ENCODE results near the gene BACH2.

BACH2 gene

DNA sequence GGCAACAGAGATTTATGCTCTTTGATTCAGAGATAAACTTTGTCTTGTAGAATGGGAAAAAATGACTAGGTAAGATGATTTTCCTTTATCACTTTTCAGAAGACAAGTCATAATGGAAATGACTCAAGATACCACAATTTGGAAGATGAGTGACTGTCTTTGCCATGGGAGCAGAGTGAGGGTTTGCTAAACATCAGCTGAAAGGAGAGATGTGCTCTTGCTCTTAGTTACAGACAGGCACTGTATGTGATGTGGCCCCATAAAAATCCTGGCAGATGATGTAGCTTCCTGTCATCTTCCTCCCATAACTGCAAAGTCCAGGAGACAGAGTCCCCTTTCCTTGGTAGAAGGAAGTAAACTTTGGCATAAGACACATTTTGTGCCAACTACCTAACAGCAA, 47.6 kb downstream of the BACH2 start:
- DNase-seq (ENCODE audit: insufficient read length, low spot score) (no peak), FAIRE-seq (no peak)

DNA sequence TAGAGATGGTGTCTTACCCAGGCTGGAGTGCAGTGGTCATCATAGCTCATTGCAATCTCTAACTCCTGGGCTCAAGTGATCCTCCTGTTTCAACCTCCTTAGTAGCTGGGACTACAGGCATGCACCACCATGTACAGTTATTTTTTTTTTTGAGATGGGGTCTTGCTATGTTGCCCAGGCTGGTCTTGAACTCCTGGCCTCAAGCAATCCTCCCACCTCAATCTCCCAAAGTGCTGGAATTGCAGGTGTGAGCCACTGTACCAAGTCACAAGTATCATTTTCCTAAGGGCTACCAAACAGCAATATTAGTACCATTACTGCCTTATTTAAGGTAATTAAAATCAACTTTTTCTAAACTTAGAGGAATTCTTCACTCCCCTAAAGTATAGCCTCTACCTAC, 49.4 kb downstream of the BACH2 start:
- no peak for FAIRE-seq
- no peak for DNase-seq (ENCODE audit: insufficient read length, low spot score)

DNA sequence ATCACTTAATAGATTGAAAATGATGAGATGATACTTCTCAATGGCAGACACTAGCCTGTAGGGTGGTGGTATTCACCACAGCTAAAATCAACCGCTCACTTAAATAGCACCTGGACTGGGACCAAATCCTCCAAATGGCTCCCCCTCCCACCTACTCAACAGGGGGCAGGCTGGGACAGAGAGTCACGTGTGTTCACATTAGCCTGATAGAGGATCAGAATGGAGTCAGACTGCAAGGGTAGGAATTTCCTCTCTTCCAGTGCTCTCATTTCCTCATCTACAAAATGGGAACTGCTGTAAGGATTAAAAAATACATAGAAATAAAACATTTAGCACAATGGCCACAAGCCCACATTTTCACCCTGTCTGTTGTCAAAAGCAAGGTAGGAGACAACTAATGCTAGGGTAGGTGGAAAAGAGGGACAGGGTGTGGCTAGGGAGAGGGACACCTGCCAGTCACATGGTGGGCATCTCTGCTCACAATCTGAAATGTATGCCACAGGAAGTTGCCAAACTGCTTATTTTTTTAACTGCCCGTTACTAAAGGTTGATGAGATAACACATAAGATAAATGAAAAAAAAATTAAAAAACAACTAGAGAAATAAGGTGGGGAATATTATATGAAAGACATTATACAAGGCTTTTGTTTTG, 55.3 kb downstream of the BACH2 start:
- FAIRE-seq (no peak), DNase-seq (ENCODE audit: insufficient read length, low spot score) (no peak)

DNA sequence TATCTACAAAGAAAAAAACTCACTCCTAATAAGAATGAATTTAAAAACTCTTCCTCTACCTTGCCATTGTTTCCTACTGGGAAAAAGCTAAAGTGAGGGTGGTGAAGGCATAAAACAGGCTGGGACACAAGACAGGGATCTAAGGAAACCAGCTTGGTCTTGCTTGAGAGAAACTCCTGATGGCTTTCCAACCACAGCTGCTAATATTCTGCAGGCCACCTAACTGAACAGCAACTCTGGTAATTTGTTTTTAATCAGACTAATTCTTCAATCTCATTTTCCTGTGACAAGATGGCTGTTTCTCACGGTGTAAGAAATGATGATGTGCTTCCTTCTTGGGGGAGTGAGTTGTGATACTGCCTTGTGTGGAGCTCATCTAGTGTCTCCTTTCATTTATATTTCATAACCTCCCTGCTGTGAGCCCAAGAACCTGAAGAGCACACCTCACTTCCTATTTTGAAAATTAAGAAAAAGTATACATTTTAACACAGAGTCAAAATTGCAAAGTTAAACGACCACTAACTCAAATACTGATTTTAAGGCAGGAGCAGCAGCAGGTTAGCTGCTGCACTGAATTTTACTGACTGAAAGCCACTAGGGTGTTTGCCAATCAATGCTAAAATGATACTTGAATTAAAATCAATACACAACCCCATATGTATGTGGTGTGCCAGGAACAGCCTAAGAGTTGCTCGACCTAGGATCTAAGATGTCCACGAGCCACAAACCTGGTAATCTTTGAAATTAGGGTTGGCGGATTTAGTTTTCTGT, 58.0 kb downstream of the BACH2 start:
- FAIRE-seq (no peak), DNase-seq (ENCODE audit: insufficient read length, low spot score) (no peak)

DNA sequence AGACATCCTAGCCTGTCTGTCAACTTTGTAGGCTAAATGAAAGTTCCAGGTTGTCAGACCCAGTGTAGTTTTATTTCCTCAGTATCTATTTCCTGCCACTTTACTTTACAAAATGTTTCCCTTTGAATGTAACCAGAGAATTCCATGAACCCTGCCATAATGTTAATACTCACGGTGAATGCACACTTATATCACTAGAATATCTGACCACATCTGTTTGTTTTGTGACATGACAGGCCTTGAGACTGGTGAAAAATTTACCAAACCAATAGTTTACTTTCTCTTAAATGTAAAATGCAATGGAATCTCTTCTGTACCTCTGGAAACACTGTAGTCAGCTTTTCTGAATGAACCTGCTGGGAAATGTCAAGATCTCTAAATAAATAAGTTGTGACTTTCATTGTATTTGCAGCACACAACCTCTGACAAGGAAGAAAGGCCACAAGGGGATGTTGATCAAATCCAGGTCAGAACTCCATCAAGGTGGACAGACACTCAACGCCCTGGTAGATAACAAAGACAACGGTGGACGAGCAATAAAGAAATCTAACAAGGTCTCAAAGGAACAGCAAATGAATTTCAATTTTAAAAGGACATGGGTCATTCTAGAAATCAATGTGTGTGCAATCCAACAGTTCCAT, 59.2 kb downstream of the BACH2 start:
- FAIRE-seq, result no peak
- no peak for DNase-seq (ENCODE audit: insufficient read length, low spot score)

DNA sequence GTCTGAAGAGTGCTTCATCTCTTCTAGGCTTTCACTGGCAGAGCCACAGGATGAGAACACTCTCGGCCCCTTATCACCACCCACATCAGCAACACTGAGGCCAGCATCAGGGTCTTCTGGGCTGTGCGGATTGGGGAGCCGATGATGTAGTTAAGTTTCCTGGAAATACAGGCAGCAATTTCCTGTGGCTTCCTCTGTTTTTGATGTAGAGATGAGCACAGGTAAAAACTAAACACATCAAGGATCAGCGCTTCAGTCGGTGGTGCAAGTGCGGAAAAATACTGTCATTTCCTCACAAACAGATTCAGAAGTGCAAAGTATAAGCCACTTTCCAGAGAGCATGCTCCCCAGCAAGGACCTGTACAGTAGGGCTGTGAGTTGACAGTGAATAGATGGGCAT, 62.6 kb downstream of the BACH2 start:
- FAIRE-seq (no peak), DNase-seq (ENCODE audit: insufficient read length, low spot score) (no peak)

DNA sequence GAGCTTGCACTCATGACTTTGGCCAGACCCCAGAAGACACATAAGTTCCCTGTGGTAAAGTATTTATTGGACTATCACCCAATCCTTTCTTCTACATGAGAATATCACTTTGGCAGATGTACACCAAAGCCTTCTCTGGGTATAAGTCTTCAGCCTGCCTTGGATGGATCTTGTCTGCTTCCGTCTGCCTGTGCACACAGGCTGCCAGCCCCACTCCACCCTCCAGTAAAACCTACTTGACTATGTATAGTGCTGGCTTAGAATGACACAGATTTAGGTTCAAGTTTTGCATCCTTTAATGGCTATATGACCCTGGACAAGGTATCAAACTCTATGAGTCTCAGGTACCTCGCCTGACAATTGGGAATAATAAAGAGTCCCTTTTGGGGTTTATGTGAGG, 63.4 kb downstream of the BACH2 start:
- no peak for DNase-seq (ENCODE audit: insufficient read length, low spot score)
- FAIRE-seq, result no peak

DNA sequence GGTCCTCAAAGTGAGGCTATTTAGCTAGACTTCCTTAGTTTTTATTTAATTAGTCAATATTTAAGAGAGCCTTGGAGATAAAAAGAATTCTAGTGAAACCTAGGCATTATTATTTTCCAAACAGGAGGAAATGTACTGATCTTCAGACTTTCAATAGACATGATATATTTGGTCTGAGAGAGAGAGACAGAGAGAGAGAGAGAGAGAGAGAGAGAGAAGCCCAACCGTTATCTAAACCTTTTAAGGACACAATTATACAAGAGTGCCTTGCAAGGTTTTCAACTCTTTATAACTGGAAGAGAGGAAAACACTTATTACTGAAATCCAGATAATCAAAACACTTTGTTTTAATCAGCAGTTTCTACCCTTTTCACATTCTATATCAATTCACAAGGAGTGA, 64.8 kb downstream of the BACH2 start:
- no peak for DNase-seq (ENCODE audit: insufficient read length, low spot score)
- FAIRE-seq, result no peak

DNA sequence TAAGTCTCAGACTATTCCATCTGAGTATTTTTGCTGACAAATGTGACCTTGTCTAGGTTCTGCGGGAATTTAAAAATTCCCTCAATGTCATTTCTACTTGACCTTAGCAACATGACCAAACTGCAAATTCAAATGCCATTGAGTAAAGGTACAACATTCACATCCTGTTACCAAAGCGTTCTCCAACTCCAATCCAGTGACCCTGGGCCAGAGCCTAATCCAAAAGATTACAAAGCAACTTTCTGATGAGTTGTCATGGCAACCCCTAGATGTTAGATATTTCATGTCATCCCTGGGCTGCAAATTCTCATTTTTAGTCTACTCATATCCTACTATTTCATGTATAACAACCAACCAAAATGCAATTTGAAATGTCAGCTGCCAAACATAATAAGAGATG, 65.3 kb downstream of the BACH2 start:
- no peak for DNase-seq (ENCODE audit: insufficient read length, low spot score)
- FAIRE-seq, result no peak

DNA sequence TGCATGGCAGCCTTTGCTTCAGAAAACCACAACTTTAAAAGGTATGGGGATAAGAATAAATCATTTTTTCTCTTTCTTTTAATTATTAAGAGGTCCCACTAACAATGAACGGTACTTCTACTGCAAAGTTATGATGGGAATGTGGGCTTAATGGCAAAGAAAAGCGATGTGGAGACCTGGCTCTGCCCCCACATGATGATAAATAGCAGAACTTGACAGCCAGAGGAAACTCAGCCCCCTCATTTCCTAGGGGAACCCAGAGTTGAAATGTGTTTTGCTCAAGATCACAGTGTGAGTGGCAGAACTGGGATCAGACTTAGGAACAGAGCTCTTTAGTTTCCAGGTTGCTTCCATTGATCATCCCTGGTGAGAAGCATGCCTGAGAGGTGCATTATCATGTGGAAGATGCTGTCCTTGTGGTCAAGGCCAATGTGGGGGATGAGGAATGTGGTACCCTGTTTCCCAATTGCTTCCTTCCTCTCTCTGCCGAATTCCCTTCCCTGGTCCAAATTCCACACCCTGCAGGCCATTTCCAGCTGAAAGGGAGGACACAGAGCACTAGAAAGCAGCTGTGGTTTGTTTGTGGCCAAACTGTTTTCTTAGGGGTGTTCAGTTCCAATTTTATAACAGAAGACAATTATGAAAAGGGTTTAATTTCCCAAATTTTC, 66.0 kb downstream of the BACH2 start:
- no peak for DNase-seq (ENCODE audit: insufficient read length, low spot score)
- no peak for FAIRE-seq

DNA sequence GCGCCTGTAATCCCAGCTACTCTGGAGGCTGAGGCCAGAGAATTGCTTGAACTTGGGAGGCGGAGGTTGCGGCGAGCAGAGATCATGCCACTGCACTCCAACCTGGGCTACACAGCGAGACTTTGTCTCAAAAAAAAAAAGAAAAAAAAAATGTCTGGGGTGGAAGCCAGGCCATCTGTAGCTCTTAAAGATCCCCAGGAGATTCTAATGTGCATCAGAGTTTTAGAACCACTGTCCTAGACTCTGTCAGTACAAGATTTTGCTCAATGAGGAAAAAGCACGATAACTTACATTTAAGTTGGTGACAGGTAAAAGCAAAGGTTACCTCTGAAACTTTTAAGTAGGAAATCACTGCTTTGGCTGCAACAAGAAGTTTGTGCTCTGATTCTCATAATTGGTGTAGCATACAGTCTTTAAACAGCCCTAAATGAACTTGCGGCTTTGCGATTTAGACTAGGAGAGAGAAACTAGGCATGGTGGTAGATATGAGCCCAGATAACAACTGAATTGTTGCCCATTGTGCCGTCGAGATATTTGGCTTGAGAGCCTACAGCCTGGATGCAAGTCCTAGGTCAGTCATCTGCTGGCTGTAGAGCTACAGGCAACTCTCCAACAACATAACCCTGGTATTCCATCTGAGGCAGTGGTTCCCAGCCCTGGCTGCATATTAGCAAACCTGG, 67.2 kb downstream of the BACH2 start:
- FAIRE-seq (no peak), DNase-seq (ENCODE audit: insufficient read length, low spot score) (no peak)

DNA sequence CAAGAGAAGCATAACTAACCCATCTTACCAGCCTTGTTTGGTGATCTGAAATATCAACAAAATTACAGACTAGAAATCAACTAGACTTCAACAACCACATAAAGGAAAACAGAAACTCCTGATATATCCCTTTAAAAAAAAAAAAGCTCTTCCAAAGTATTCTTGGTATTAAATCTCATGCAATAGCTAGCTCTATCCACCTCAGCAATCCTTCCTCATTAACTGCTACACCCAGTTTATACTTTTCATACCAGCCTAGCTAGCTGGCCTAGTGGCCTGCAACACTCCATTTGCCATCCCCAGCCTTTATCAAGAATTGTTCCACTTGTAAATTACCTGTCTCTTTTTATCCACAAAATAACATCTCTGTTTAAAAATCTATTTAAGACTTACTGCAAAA, 69.0 kb downstream of the BACH2 start:
- DNase-seq (ENCODE audit: insufficient read length, low spot score) (no peak), FAIRE-seq (no peak)

DNA sequence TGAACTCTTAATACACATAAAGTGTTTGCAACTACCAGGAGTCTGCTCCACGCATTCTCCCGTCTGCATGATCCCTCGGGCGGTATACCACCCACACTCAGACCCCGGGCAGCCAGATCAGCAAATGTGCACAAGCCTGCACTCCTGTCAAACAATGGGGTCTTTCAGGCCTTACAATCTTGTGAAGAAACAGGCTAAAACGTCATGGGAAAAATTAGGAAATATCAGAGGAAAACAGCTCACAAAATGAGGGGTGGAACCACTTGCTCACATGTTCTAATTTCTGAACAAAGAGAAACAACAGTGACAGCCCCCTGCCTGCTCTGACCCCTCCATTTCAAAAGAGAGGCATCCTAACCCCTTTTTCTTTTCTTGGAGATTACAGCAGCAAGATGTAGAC, 69.4 kb downstream of the BACH2 start:
- FAIRE-seq (no peak), DNase-seq (ENCODE audit: insufficient read length, low spot score) (no peak)

DNA sequence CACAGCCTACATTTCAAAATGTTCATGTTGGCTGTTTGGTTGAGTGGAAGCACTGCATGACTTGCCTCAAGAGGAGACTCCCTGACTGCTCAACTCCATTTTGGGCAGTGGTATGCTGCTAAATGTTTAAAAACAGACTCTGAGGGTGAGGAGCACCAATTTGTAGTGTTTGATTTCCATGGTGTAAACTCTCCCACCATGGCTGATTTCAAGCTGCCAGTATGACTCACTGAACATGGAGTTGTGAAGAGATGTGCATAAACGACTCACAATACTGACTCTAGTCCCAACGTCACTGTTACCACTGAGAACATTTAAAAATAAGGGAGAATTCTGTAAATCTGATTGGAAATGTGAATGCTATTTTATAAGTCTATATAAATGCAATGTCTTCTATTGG, 70.4 kb downstream of the BACH2 start:
- FAIRE-seq (no peak), DNase-seq (ENCODE audit: insufficient read length, low spot score) (no peak)

DNA sequence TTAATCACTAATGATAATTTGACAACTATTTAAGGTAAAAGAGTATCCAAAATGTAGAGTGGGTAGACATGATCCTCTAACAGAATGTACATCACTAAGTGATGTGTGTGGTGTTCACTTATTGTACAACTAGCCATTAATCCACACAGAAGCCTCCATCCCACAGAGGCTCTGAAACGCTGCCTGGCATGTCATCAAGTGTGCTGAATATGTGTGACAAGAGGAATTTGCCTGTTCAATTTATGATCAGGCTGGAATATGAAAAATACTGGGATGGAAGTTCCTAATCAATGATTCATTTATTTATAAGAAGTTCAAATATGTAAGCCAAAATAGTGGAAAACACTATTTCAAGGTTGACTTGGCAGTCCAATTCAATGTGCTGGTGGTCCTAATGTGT, 72.4 kb downstream of the BACH2 start:
- FAIRE-seq (no peak), DNase-seq (ENCODE audit: insufficient read length, low spot score) (no peak)

DNA sequence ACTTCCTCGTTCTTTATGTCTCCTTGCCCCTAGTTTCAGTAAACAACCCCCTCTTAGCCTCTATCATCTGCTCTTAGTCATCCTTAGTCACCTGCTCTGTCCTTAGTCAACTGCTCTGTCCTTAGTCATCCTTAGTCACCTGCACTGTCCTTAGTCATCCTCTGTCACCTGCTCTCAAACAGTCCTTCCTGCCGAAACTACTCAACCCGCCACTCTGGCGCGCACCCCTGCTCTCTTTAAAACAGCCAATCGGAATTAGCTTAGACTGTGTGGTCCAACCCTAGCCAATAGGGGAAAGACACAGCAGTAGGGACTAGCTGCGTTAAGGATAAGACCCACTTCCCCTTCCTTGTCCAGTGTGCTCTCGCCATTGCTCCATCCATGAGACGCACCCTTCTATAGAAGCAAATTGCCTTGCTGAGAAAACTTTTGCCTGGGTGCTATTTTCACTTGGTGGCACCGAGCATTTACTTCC, 73.9 kb downstream of the BACH2 start:
- DNase-seq (ENCODE audit: insufficient read length, low spot score) (no peak), FAIRE-seq (no peak)

DNA sequence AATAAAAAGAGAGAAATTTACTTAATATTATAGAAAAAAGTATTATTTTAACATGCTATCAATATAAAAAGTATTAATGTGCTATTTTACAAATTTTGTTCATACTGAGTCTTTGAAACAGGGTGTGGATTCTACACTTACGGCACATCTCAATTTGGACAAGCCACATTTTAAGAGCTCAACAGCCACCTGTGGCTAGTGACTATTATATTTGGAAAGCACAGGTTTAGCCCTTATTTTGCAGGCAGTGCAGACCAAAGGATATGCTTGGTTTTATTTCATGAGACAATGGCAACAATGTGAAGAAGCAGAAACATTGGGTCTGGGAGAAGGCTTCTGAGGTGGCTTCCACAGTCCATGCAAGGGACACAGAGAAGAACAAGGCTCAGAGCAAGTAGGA, 74.6 kb downstream of the BACH2 start:
- no peak for FAIRE-seq
- no peak for DNase-seq (ENCODE audit: insufficient read length, low spot score)

DNA sequence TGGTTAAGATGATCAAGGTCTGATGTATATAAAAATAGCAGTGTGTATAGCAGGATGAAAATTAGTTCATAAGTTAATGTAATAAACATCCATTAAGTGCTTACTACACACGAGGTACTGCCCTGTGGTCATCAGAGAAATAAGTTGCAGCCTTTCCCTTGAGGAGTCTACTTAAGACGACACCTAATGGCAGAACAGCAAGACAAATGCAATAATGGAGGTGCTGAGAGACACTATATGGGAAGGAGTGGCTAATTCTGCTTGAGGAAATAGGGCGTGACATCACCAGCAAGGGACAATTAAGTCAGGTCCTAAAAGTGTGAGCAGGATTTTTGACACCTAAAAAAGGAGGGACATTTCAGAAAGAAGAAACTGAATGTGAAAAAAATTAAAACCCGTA, 75.2 kb downstream of the BACH2 start:
- FAIRE-seq, result no peak
- DNase-seq (ENCODE audit: insufficient read length, low spot score), result no peak

DNA sequence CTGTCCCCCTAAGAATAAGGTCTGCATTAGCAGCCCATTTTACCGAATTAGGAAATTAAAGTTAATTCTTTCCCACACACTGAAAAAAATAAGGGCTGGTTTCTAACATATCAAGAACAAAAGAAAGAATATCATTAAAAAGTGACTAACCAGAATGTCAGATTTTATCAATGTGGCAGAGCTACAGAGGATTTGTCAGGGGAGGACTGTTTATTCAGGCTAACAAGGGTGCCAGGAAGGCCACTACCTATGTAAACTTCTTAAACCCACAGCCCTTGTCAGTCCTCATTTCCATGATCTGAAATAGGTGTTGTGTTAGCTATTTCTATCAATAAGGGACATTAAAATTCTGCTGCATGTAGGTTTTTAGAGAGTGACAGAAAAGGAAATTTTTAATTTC, 76.4 kb downstream of the BACH2 start:
- FAIRE-seq, result no peak
- DNase-seq (ENCODE audit: insufficient read length, low spot score), result no peak

DNA sequence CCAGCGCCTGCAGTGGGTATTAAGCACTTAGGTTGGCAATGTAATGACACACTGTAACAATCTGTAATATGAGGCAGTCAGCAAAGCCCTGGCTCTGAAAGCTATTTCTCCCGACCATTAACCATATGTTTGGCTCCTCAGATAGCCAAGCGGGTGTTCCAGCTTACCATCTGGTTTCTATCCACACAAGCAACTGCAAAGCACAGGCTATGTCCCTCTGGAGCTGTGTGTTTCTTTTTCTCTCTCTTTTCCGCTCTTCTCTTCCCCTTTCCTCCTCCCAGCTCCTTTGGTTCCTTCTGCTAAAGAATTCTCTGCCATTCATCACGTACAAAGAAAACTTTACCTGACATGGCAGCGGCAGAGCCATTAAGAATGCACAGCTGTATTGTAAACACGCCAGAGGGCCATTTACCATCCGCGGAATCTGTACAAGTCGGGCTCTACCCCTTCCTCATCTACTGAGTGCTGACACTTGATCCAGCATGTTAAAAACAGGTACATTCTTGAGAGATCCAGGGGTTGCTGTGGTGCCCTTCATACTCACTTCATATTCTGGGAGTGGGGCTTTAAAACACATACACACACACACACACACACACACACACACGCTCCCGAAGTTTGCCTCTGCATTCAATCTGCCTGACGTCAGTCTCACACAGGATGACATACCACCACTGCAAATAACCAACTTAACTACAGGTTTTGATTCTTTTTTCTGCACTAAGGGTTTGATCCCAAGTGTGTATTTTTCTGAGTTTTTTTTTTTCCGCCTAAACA, 77.2 kb downstream of the BACH2 start:
- FAIRE-seq (peak; percentile 9), DNase-seq (ENCODE audit: insufficient read length, low spot score) (no peak)

DNA sequence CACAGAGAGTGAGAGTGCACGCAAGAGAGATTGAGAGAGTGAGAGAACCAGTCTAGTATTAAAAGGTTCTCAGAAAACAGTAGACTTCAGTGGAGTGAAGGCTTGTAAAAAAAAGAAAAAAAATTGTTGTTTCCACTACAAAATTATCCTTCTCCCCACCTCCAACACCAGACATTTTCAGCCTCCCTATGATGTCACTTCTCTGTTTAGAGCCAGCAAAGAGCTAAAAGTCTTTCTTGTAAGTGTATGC, 77.8 kb downstream of the BACH2 start:
- DNase-seq (ENCODE audit: insufficient read length, low spot score), result no peak

More for the DNA sequence above, 77.8 kb downstream of the BACH2 start:
- no peak for FAIRE-seq

Data from HTR-8/SVneo (cell line).